Endothelial cell of umbilical vein (primary cell): Measurements from ENCODE around the gene EFNB1.

ENCODE experiments used
- CTCF ChIP-seq, 2 donors: IDR thresholded peaks; 1 replicate in 1 of 2; 2 replicates in 1 of 2; pipeline ENCODE4 v1.5.1; 2011; ENCODE audit warnings: low read length in 2 of 2, mild to moderate bottlenecking in 2 of 2, moderate library complexity in 2 of 2, control low read depth in 1 of 2, inconsistent platforms in 1 of 2, low read depth in 1 of 2; ENCODE audit not compliant: insufficient read depth in 1 of 2; ENCODE audit errors: extremely low read depth in 1 of 2
- GATA2 ChIP-seq: IDR thresholded peaks from 2 replicates; pipeline ENCODE4 v1.7.0; 2011; ENCODE audit warnings: low read depth, mild to moderate bottlenecking, moderate library complexity, mixed read lengths, low read length; ENCODE audit not compliant: insufficient read length, insufficient read depth
- POLR2A ChIP-seq: IDR thresholded peaks from 2 replicates; pipeline ENCODE4 v1.6.1; 2012; ENCODE audit warnings: low read depth, mild to moderate bottlenecking, control low read depth, low read length

- no peak for TF ChIP-seq CTCF (IDR thresholded peaks at IDR 0.05; ENCODE audit: extremely low read depth in 1 of 2, insufficient read depth in 1 of 2, low read depth in 1 of 2, low read length in 2 of 2)
- TF ChIP-seq GATA2 = no peak
- TF ChIP-seq POLR2A = no peak
Measured at GRCh38 chrX:68853665-68854251, 24.9 kb downstream of the EFNB1 start.
